T-cell (primary cell): ENCODE measurements around the gene WFDC2. TPM values are rescaled to one million over a fixed set of nuclear protein-coding genes. Genes with fewer than 3 reads are reported as not detected.

ENCODE experiments used
- ATAC-seq, 4 experiments: fragments of 200-7000 bp in 3 of 4; fragments of 150-1000 bp in 1 of 4; cut with Tn5 transposase; replicated peaks in 1 of 4; 1 replicate in 3 of 4; 2 replicates in 1 of 4; pipeline ENCODE4 v1.10.0; 2021; ENCODE audit warnings: moderate library complexity in 3 of 4, mild to moderate bottlenecking in 2 of 4, moderate number of reproducible peaks in 1 of 4
- CTCF ChIA-PET, 2 donors: fragments of 300-600 bp; sonication (Branson Sonifier 250); formaldehyde crosslinking; loops; one replicate each; lab custom pipeline; 2022; ENCODE audit warnings: antibody characterized with exemption in 2 of 2; lab: Charles Lee
- POLR2A ChIA-PET, 2 donors: fragments of 300-600 bp; sonication (Branson Sonifier 250); formaldehyde crosslinking; loops; one replicate each; lab custom pipeline; 2022; ENCODE audit warnings: antibody characterized with exemption in 2 of 2; lab: Charles Lee
- DNase-seq, 35 experiments: peaks; one replicate each; pipeline versions ENCODE4 v3.0.0 to v3.0.0-alpha.2; 2013 to 2023
- H3K27ac ChIP-seq: one replicate; pipeline ENCODE4 v1.5.1; 2013; ENCODE audit warnings: low read length
- H3K27me3 ChIP-seq, 2 experiments: replicated peaks in 1 of 2; 1 replicate in 1 of 2; 2 replicates in 1 of 2; pipeline versions ENCODE4 v1.6.1 to v1.7.0; 2013; ENCODE audit warnings: low read length in 1 of 2, mixed read lengths in 1 of 2; ENCODE audit not compliant: control insufficient read depth in 2 of 2, insufficient read depth in 2 of 2; ENCODE audit errors: extremely low read depth in 1 of 2
- H3K36me3 ChIP-seq, 2 donors: 1 replicate in 1 of 2; 2 replicates in 1 of 2; pipeline versions ENCODE4 v1.6.1 to v1.7.0; 2013; ENCODE audit warnings: low read length in 1 of 2; ENCODE audit not compliant: control insufficient read depth in 2 of 2, insufficient read depth in 1 of 2; ENCODE audit errors: extremely low read depth in 1 of 2
- H3K4me1 ChIP-seq, 2 experiments: 1 replicate in 1 of 2; 2 replicates in 1 of 2; pipeline versions ENCODE4 v1.6.1 to v1.7.0; 2013; ENCODE audit warnings: low read length in 2 of 2, mixed read lengths in 1 of 2; ENCODE audit not compliant: insufficient read depth in 2 of 2, control insufficient read depth in 1 of 2; ENCODE audit errors: extremely low read depth in 1 of 2
- H3K4me3 ChIP-seq, 2 donors: 1 replicate in 1 of 2; 2 replicates in 1 of 2; pipeline versions ENCODE4 v1.5.1 to v1.7.0; 2013; ENCODE audit warnings: mild to moderate bottlenecking in 2 of 2, low read length in 1 of 2, moderate library complexity in 1 of 2; ENCODE audit not compliant: control insufficient read depth in 1 of 2; ENCODE audit errors: extremely low read depth in 1 of 2
- H3K9me3 ChIP-seq: 2 replicates; pipeline ENCODE4 v1.7.0; 2013
- H3K27ac Mint-ChIP-seq, 2 donors: one replicate each; pipeline ENCODE4 v1.8.0; 2020 to 2021; ENCODE audit warnings: mild to moderate bottlenecking in 2 of 2, mixed read lengths in 2 of 2
- H3K27me3 Mint-ChIP-seq, 2 donors: one replicate each; pipeline ENCODE4 v1.8.0; 2021 to 2022; ENCODE audit warnings: mixed read lengths in 2 of 2
- H3K36me3 Mint-ChIP-seq: one replicate; pipeline ENCODE4 v1.8.0; 2021; ENCODE audit warnings: mixed read lengths
- H3K4me1 Mint-ChIP-seq, 3 donors: one replicate each; pipeline ENCODE4 v1.8.0; 2020 to 2022; ENCODE audit warnings: mixed read lengths in 3 of 3, mild to moderate bottlenecking in 1 of 3
- H3K4me3 Mint-ChIP-seq, 3 donors: one replicate each; pipeline ENCODE4 v1.8.0; 2020 to 2022; ENCODE audit warnings: mild to moderate bottlenecking in 3 of 3, mixed read lengths in 3 of 3, moderate library complexity in 3 of 3
- H3K9me3 Mint-ChIP-seq, 3 donors: one replicate each; pipeline ENCODE4 v1.8.0; 2020 to 2022; ENCODE audit warnings: mixed read lengths in 3 of 3
- WGBS: methylation state at CpG from one replicate; pipeline ENCODE4 v1.1.5; 2013; ENCODE audit warnings: missing lambda C conversion rate; ENCODE audit not compliant: insufficient coverage; 5-methylcytosine and 5-hydroxymethylcytosine counted together
- total RNA-seq, 35 experiments: library from RNA in 6 of 35; stranded (reverse) in 6 of 35; fragments of 120-200 nt in 1 of 35; gene quantifications; one replicate each; pipeline versions ENCODE4 v1.2.1 to v1.2.4 and lab custom pipeline; 2013 to 2026

The WFDC2 gene
- total RNA-seq, 5 donors from 2014 or later (not counting 1 experiment from before 2014, with no cell fraction given): 0.56 to 1.7 TPM; not detected in 3

- Mint-ChIP-seq H3K9me3 (peaks cover 0 to 6% (median 0%) of the 10 kb centered on the region in 3 donors), H3K27ac (no peak within 1 kb of the TSS), H3K4me1 (no peaks in the 10 kb centered on the region), H3K27me3 (peaks cover 23 to 49% of the 10 kb centered on the region in 2 donors), H3K36me3 (no peaks in the 10 kb centered on the region), H3K4me3 (no peak within 1 kb of the TSS)
- Histone ChIP-seq H3K36me3 (no peaks in the 10 kb centered on the region), H3K4me1 (no peaks in the 10 kb centered on the region), H3K27ac (no peak within 1 kb of the TSS), H3K4me3 (no peak within 1 kb of the TSS), H3K9me3 (no peaks in the 10 kb centered on the region), H3K27me3 (peaks cover 0 to 5% of the 10 kb centered on the region in 2 experiments)
- POLR2A ChIA-PET: no interaction called here
- WGBS: no CpG with 5 or more reads among the region's 5 CpGs
- ATAC-seq (no peak), DNase-seq (no peak)
- CTCF ChIA-PET: no interaction called here
These were observed 45.8 kb downstream of the WFDC2 start, which contains the start of gene SPINT3 for GRCh38 chr20:45515147-45515913. Gene SPINT3 (minus strand): TSS chr20:45515622. CDS start chr20:45515608, 14 bp downstream.

- POLR2A ChIA-PET: no interaction called here
- 56% methylated on average over 1 of the region's 2 CpGs for WGBS
- no peaks in the 10 kb centered on the region for H3K4me1 Mint-ChIP-seq
- peaks cover 0 to 5% of the 10 kb centered on the region in 2 experiments for H3K27me3 ChIP-seq
- H3K36me3 ChIP-seq: no peaks in the 10 kb centered on the region
- no peak for ATAC-seq
- CTCF ChIA-PET: interaction anchor here in 1 of 2 donors (0.7 kb wide), 1 partner anchor 296 kb away, joined by 6 read pairs; no protein-coding TSS in a partner anchor
- no peak overlapping the region for H3K4me3 Mint-ChIP-seq
- no peaks in the 10 kb centered on the region for H3K9me3 ChIP-seq
- no peak for DNase-seq
- no peak overlapping the region for H3K4me3 ChIP-seq
- no peaks in the 10 kb centered on the region for H3K4me1 ChIP-seq
- H3K27me3 Mint-ChIP-seq: peaks cover 27 to 46% of the 10 kb centered on the region in 2 donors
- no peak overlapping the region for H3K27ac ChIP-seq
- no peak overlapping the region for H3K27ac Mint-ChIP-seq
- H3K9me3 Mint-ChIP-seq: peaks cover 0 to 6% (median 0%) of the 10 kb centered on the region in 3 donors
- no peaks in the 10 kb centered on the region for H3K36me3 Mint-ChIP-seq
These were observed 48.7 kb downstream of the WFDC2 start for GRCh38 chr20:45518282-45518681.

- peaks cover 0 to 5% of the 10 kb centered on the region in 2 experiments for H3K27me3 ChIP-seq
- no peak overlapping the region for H3K4me3 ChIP-seq
- H3K36me3 ChIP-seq: no peaks in the 10 kb centered on the region
- H3K9me3 ChIP-seq: no peaks in the 10 kb centered on the region
- Mint-ChIP-seq H3K27ac (no peak overlapping the region), H3K36me3 (no peaks in the 10 kb centered on the region), H3K4me1 (no peaks in the 10 kb centered on the region), H3K4me3 (no peak overlapping the region), H3K9me3 (no peaks in the 10 kb centered on the region), H3K27me3 (peaks cover 39 to 45% of the 10 kb centered on the region in 2 donors)
- no peaks in the 10 kb centered on the region for H3K4me1 ChIP-seq
- POLR2A ChIA-PET: interaction anchor here in 1 of 2 donors (0.5 kb wide), 1 partner anchor 27 kb away, joined by 3 read pairs; no protein-coding TSS in a partner anchor
- no peak overlapping the region for H3K27ac ChIP-seq
- ATAC-seq (no peak), DNase-seq (no peak)
- WGBS: no CpG with 5 or more reads among the region's 1 CpG
- CTCF ChIA-PET: no interaction called here
These were observed 54.3 kb downstream of the WFDC2 start for GRCh38 chr20:45523821-45524220.

- ChIA-PET CTCF (no interaction called here), POLR2A (interaction anchor here in 1 of 2 donors (0.6 kb wide), 1 partner anchor 44 kb away, joined by 7 read pairs; no protein-coding TSS in a partner anchor)
- Mint-ChIP-seq H3K4me1 (no peaks in the 10 kb centered on the region), H3K27me3 (peaks cover 36 to 40% of the 10 kb centered on the region in 2 donors), H3K36me3 (no peaks in the 10 kb centered on the region), H3K27ac (no peak overlapping the region), H3K4me3 (no peak overlapping the region), H3K9me3 (no peaks in the 10 kb centered on the region)
- Histone ChIP-seq H3K4me3 (no peak overlapping the region), H3K27me3 (peaks cover 2 to 10% of the 10 kb centered on the region in 2 experiments), H3K9me3 (no peaks in the 10 kb centered on the region), H3K36me3 (no peaks in the 10 kb centered on the region), H3K27ac (no peak overlapping the region), H3K4me1 (no peaks in the 10 kb centered on the region)
- no CpG with 5 or more reads among the region's 4 CpGs for WGBS
- ATAC-seq (no peak), DNase-seq (no peak)
These were observed 57.7 kb downstream of the WFDC2 start for GRCh38 chr20:45527294-45527693.

Other genes with a start within 250 kb of the WFDC2 start
- not detected for gene SEMG2, start 248.4 kb upstream of the WFDC2 start, total RNA-seq
- gene SLPI, start 215.2 kb upstream of the WFDC2 start, total RNA-seq: 1 to 10 TPM in 3 of 5 donors, not detected in 2; 1.1 to 1.7 (median 1.2) TPM
- under 1 TPM in 3 of 5 donors, not detected in 2; 0.22 to 0.29 (median 0.26) TPM for gene RBPJL, start 162.9 kb upstream of the WFDC2 start, total RNA-seq
- not detected for gene MATN4, start 161.5 kb upstream of the WFDC2 start, total RNA-seq
- gene SDC4, start 121.3 kb upstream of the WFDC2 start, total RNA-seq: 1 to 10 TPM in 4 of 5 donors, under 1 TPM in 1; 0.68 to 4.4 (median 3.5) TPM
- gene SYS1, start 106.6 kb upstream of the WFDC2 start, total RNA-seq: 10 to 100 TPM; 53.1 to 86.9 (median 58.2) TPM
- gene TP53TG5, start 91.4 kb upstream of the WFDC2 start, total RNA-seq: under 1 TPM in 3 of 5 donors, not detected in 2; 0.10 to 0.23 (median 0.16) TPM
- 10 to 100 TPM; 10.1 to 16.8 (median 14.8) TPM for gene DBNDD2, start 61.5 kb upstream of the WFDC2 start, total RNA-seq
- gene PIGT, start 53.6 kb upstream of the WFDC2 start, total RNA-seq: 100 to 1,000 TPM in 2 of 5 donors, 10 to 100 TPM in 3; 76.6 to 140 (median 79.4) TPM
- gene SPINT3, start 45.9 kb downstream of the WFDC2 start, total RNA-seq: not detected
- not detected for gene WFDC6, start 69.7 kb downstream of the WFDC2 start, total RNA-seq
- gene EPPIN, start 77.6 kb downstream of the WFDC2 start, total RNA-seq: not detected
- gene WFDC8, start 109.5 kb downstream of the WFDC2 start, total RNA-seq: not detected
- gene WFDC10A, start 160.0 kb downstream of the WFDC2 start, total RNA-seq: not detected
- gene WFDC9, start 161.5 kb downstream of the WFDC2 start, total RNA-seq: not detected
- not detected for gene WFDC11, start 200.5 kb downstream of the WFDC2 start, total RNA-seq
- not detected for gene WFDC13, start 232.3 kb downstream of the WFDC2 start, total RNA-seq
- gene WFDC10B, start 235.3 kb downstream of the WFDC2 start, total RNA-seq: not detected